Mononuclear cell (primary cell): Measurements from ENCODE around the gene ILKAP. TPM values are rescaled to one million over a fixed set of nuclear protein-coding genes. Genes with fewer than 3 reads are reported as not detected.

Source experiments
- H3K27me3 ChIP-seq: 2 replicates; pipeline ENCODE4 v1.6.0; 2011; ENCODE audit warnings: low read length, control low read depth; ENCODE audit not compliant: insufficient read depth
- H3K4me1 ChIP-seq: 2 replicates; pipeline ENCODE4 v1.5.1; 2011; ENCODE audit warnings: mild to moderate bottlenecking, low read length, control low read depth; ENCODE audit not compliant: insufficient read depth
- H3K4me3 ChIP-seq: 2 replicates; pipeline ENCODE4 v1.5.1; 2011; ENCODE audit warnings: mild to moderate bottlenecking, low read length, moderate library complexity
- H3K9me3 ChIP-seq: 2 replicates; pipeline ENCODE4 v1.5.1; 2011; ENCODE audit warnings: low read depth, mild to moderate bottlenecking, control low read depth, low read length
- total RNA-seq: library from RNA; depleted of rRNA; stranded (reverse); fragments of >200 nt; gene quantifications from one replicate; pipeline ENCODE4 v1.2.3, GENCODE V29; 2012

Gene ILKAP
- total RNA-seq, 1 donor = 66.5 TPM

- H3K27me3 ChIP-seq = peaks cover 14% of the 10 kb centered on the region
- peaks cover 14% of the 10 kb centered on the region for H3K4me1 ChIP-seq
- no peaks in the 10 kb centered on the region for H3K9me3 ChIP-seq
- H3K4me3 ChIP-seq = no peak overlapping the region
These were observed 45.4 kb downstream of the ILKAP start for GRCh38 chr2:238158018-238158508.

GRCh38 chr2:238157506-238158017 is 45.9 kb downstream of the ILKAP start:
- Histone ChIP-seq H3K4me3 (no peak overlapping the region), H3K27me3 (peaks cover 14% of the 10 kb centered on the region), H3K9me3 (no peaks in the 10 kb centered on the region)

GRCh38 chr2:238155761-238156694 is 47.5 kb downstream of the ILKAP start:
- Histone ChIP-seq H3K9me3 (no peaks in the 10 kb centered on the region), H3K4me1 (peaks cover 14% of the 10 kb centered on the region), H3K4me3 (no peak overlapping the region), H3K27me3 (peaks cover 14% of the 10 kb centered on the region)

More at GRCh38 chr2:238157506-238158017, 45.9 kb downstream of the ILKAP start:
- H3K4me1 ChIP-seq = peaks cover 14% of the 10 kb centered on the region

DNA sequence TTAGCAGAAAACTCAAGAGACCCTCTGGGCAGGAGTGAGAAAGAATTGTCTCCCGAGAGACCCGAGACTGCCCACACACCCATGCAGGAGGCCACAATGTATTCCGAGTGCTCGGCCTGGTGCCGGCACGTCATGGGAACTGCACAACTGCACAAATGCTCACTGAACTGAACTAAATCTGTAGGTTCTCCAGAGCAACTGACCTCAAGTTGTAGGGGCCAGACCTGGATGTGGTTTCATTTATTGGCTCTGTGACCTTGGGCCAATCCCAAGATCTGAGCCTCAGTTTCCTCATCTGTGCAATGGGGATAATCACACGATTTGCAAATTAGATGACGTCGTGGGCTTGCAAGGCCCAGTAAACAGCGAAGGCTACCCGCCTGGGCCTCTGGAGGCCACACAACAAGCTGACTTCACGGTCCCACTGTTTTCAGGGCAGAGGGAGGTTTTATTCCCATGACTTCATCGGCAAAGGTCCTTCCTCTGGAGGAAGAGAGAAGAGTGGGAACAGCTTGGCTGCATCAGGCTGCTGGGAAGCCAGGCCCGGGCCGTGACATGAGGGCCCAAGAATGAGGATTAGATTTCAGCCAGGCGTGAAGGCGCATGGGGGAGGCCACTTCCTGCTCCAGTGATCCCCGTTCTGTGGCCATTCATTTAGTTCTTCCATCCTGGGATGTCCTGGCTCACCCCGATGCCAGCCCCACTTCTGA is 48.3 kb downstream of the ILKAP start:
- Histone ChIP-seq H3K4me1 (peaks cover 11% of the 10 kb centered on the region), H3K4me3 (no peak overlapping the region), H3K9me3 (no peaks in the 10 kb centered on the region), H3K27me3 (peaks cover 11% of the 10 kb centered on the region)

- Histone ChIP-seq H3K4me3 (no peak overlapping the region), H3K9me3 (no peaks in the 10 kb centered on the region), H3K27me3 (peaks cover 4% of the 10 kb centered on the region), H3K4me1 (peaks cover 5% of the 10 kb centered on the region)
These were observed 48.9 kb downstream of the ILKAP start for GRCh38 chr2:238154570-238154969.

DNA sequence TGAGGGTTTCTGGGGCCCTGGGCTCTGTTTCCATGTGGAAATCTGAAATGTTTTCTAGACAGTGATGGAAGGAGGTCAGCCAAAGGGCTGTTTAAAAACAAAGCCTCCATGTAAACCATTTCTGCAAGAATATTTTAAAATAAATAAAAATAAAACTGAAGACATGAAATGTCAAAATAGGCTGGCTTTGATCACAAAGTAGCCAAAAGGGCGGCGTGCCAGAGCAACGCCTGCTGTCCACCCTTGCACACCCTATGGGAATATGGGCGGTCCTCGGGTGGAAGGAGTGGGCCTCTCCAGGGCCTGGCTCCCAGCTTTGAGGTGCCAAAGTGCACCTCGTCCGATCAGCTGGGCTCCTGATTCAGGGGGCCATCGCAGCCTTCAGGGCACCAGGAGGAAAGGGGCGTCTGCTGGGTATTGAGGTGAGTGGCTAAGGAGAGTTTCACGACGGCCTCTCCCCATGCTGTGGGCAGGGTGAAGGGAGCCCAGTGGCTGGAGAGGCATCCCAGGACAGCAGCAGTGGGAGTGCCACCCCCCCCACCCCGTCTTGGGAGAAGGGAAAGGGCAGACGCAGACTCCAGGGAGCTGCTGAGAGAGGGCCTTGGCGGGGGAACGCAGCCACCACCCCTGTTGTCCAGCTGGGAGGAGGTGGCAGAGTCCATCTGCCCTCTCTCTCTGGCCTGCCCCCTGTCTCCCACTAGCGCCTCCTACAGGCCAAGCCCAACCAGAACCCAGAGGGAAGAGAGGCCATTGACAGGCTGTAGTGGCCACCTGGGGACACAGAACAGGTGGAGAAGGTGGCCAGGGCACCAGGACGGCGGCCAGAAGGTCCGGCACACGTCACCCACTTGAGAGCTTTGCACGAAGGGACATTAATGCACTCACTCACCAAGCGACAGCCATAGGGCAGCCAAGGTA is 50.5 kb downstream of the ILKAP start:
- Histone ChIP-seq H3K4me3 (no peak overlapping the region), H3K27me3 (no peaks in the 10 kb centered on the region), H3K4me1 (no peaks in the 10 kb centered on the region), H3K9me3 (no peaks in the 10 kb centered on the region)

GRCh38 chr2:238151628-238152235 is 51.8 kb downstream of the ILKAP start:
- H3K4me3 ChIP-seq = no peak overlapping the region

DNA sequence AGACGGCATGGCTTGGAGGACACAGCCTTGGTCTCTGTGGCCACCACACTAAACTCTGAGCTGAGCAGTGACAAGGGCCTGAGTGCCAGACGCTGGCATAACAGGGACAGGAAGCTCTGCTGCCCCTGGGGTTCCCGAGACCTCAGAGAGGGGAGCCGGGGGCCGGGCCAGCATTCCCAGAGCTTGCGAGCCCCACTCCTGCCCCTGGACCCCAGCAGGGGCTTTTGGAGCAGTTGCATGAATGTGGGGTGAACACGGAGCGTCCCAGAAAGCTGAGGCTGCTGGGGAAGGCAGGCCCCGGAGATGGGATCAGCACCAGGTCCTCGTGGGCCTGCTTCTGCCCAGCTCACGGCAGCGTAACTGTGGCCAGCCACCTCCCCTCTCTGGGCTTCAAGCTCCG is 52.3 kb downstream of the ILKAP start:
- no peaks in the 10 kb centered on the region for H3K4me1 ChIP-seq
- H3K4me3 ChIP-seq = no peak overlapping the region
- no peaks in the 10 kb centered on the region for H3K9me3 ChIP-seq
- H3K27me3 ChIP-seq = no peaks in the 10 kb centered on the region

More at GRCh38 chr2:238151628-238152235, 51.8 kb downstream of the ILKAP start:
- H3K9me3 ChIP-seq = no peaks in the 10 kb centered on the region
- H3K27me3 ChIP-seq = no peaks in the 10 kb centered on the region
- no peaks in the 10 kb centered on the region for H3K4me1 ChIP-seq

GRCh38 chr2:238150686-238151085 is 52.8 kb downstream of the ILKAP start:
- H3K4me1 ChIP-seq = no peaks in the 10 kb centered on the region
- no peak overlapping the region for H3K4me3 ChIP-seq
- H3K9me3 ChIP-seq = no peaks in the 10 kb centered on the region
- no peaks in the 10 kb centered on the region for H3K27me3 ChIP-seq

GRCh38 chr2:238149841-238150572 is 53.5 kb downstream of the ILKAP start:
- Histone ChIP-seq H3K27me3 (no peaks in the 10 kb centered on the region), H3K4me1 (no peaks in the 10 kb centered on the region), H3K9me3 (no peaks in the 10 kb centered on the region), H3K4me3 (no peak overlapping the region)

DNA sequence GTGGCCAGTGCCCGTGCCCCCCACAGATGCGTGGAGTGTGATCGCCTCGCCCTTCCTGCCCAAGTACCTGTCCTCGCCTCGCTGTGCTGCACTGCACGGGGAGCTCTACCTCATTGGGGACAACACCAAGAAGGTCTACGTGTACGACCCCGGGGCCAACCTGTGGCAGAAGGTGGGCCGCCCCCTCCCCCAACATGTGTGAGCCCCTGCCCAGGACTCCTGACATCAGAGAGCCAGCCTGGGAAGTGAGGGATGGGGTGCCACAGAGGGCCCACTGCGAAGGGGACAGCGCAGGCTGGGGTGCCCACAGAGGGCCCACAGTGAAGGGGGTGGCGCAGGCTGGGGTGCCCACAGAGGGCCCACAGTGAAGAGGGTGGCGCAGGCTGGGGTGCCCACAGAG is 54.5 kb downstream of the ILKAP start:
- Histone ChIP-seq H3K4me1 (no peaks in the 10 kb centered on the region), H3K9me3 (no peaks in the 10 kb centered on the region), H3K4me3 (no peak overlapping the region), H3K27me3 (no peaks in the 10 kb centered on the region)

DNA sequence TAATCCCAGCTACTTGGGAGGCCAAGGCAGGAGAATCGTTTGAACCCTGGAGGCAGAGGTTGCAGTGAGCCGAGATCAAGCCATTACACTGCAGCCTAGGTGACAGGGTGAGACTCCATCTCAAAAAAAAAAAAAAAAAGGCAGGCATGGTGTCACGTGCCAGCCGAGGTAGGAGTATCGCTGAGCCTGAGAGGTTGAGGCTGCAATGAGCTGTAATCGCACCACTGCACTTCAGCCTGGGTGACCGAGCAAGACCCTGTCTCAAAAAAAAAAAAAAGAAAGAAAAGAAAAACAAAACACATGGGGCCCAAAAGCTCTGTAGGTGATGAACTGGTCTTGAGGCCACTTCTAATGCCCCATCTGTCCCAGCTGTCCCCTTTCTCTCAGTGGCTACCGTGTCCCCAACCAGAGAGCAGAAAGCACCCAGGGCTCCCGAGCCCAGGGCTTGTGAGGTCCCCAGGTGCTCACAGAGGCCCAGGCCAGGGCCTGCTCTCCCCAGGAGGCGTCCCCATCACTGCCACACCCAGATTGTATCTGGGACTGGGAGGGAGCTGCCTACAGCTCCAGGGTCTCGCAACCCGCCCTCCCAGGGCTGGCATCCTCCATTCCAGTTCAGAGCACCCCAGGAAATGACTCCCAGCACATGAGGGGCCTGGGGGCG is 56.5 kb downstream of the ILKAP start:
- Histone ChIP-seq H3K27me3 (no peaks in the 10 kb centered on the region), H3K4me3 (no peak overlapping the region), H3K9me3 (no peaks in the 10 kb centered on the region), H3K4me1 (peaks cover 3% of the 10 kb centered on the region)

GRCh38 chr2:238145851-238146250 is 57.6 kb downstream of the ILKAP start:
- H3K4me3 ChIP-seq = no peak overlapping the region
- no peaks in the 10 kb centered on the region for H3K9me3 ChIP-seq
- peaks cover 15% of the 10 kb centered on the region for H3K4me1 ChIP-seq
- H3K27me3 ChIP-seq = no peaks in the 10 kb centered on the region
